Measurements from ENCODE around the gene GPRIN1.

Gene GPRIN1

DNA sequence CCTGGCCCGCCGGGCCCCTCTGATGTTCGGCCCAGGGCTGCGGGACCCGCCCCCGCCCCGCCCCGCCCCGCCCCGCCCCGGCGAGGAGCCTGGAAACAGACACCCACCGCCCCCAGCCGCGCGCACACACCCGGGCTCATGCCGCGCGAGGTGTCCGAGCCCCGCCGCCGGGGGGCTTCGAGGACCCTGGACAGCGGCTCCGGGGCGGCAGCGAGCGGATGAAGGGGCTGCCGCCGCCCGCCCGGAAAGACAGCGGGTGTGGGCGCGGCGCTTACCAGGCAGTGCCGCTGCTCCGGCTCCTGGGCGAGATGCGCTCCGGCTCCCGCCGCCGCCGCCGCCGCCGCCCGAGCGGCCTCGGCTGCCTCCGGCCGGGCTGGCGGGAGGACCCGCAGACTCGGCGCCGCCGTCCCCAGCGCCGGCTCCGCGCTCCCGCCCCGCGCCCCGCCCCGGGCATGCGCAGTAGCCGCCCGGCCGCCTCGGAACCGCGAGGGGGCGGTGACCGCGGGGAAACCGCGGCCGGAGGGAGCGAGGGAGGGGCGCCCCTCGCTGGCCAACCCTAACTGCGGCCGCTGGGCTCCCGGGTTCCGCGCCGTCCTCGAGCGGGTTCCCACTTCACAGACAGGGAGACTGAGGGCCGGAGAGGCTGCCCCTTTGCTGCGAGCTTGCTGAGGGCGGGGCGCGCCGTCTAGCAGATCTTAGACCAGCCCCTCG, at the start of gene GPRIN1:
Gene GPRIN1 (minus strand): TSS at position 433 of the 711 bp plus-strand sequence. CDS start 10,322 bp downstream, outside the sequence.
- DNase-seq (ENCODE audit: low spot score) = peak; percentile 69

DNA sequence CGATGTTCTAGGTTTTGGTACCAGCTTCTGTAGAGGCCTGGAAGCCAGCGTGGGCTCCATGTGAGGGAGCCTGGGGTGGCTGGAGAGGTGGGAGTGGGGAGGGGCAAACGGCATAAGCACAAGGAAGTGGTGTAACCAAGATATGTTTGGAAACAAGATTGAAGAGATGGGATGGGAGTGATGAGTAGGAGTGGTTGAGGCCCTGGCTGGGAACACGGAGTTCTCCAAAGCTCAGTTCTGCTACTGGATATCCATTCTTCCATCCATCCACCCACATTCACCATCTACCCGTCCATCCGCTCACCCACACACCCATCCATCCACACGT, 49.5 kb upstream of the GPRIN1 start:
- DNase-seq (ENCODE audit: low spot score) = no peak

DNA sequence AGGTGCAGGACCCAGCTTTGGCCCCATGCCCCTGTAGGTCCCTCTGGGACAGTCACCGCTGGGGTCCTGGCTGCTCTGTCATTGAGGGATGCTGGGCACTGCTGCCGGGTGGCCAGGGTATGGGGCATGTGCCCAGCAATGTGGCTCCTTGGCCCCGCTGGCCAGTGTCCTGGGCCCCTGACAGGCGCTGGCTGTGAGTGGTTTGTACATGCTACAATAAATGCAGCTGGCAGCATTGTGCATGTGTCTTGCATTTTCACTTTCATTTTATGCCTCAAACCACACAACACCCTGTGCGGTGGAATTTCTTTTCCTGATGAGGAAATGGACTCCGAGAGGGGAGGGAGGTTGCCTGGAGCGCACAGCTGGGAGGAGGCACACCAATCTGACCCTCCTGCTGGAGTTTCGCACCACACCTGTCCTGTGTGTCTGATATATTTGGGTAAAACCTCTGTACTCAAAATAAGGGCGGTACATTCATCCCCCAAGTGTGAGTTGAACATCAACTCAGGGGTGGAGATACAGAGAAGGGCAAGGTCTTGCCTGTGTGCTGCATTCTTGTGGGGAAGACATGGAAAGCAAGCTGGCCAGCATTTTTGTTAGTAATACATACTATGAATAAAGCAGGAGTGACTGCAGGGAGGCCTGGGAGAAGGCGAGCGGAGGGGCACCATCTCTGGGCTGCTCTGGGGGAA, 49.0 kb upstream of the GPRIN1 start:
- peak; percentile 62 for DNase-seq (ENCODE audit: low spot score)

DNA sequence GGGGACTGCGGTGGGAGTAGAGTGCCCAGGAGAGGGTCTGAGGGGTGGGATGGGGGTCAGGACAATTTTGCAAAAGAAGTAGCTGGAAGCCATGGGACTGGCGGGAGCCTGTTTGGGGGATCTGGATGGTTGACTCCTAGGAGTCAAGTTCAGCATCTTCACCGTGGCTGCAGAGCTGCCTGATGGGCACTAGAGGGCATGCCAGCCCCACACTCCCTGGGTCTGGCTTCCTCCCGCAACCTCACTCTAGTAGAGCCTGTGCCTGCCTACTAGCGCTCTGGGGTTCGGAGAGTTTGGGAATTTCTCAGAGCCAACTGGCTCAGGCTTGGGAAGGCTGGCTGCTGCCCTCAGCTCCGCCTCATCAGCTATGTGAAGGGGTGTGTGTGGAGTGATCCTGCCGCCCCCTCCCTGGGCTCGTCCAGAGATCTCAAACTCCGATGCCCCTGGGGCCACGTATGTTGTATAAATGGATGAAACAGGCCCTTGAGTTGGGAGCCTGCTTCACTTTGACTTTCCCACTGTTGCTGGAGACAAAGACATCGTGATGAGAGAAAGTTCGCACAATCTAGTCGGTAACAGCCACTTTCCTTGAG, 48.1 kb upstream of the GPRIN1 start:
- DNase-seq (ENCODE audit: low spot score) = peak; percentile 74

DNA sequence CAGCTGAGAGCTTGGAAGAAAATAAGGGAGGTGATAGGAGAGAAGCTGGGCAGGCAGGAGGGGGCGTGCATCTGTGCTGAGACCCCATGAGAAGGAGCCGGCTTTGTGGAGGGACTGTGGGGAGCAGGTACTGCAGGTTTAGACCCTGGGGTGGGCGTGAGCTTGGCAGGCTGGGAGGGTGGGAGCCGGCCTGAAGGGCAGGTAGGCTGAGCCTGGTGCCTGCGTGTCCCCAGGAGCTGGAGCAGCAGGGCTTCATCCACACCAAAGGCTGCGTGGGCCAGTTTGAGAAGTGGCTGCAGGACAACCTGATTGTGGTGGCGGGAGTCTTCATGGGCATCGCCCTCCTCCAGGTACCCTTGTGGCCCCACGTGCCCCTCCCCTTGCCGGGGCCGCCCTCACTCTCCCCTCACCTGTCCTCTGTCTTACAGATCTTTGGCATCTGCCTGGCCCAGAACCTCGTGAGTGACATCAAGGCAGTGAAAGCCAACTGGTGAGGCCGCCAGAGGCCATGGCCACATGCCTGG, 46.6 kb upstream of the GPRIN1 start:
- no peak for DNase-seq (ENCODE audit: low spot score)

- no peak for DNase-seq (ENCODE audit: low spot score)
Observed at GRCh38 chr5:176654856-176655255, 44.9 kb upstream of the GPRIN1 start.

DNA sequence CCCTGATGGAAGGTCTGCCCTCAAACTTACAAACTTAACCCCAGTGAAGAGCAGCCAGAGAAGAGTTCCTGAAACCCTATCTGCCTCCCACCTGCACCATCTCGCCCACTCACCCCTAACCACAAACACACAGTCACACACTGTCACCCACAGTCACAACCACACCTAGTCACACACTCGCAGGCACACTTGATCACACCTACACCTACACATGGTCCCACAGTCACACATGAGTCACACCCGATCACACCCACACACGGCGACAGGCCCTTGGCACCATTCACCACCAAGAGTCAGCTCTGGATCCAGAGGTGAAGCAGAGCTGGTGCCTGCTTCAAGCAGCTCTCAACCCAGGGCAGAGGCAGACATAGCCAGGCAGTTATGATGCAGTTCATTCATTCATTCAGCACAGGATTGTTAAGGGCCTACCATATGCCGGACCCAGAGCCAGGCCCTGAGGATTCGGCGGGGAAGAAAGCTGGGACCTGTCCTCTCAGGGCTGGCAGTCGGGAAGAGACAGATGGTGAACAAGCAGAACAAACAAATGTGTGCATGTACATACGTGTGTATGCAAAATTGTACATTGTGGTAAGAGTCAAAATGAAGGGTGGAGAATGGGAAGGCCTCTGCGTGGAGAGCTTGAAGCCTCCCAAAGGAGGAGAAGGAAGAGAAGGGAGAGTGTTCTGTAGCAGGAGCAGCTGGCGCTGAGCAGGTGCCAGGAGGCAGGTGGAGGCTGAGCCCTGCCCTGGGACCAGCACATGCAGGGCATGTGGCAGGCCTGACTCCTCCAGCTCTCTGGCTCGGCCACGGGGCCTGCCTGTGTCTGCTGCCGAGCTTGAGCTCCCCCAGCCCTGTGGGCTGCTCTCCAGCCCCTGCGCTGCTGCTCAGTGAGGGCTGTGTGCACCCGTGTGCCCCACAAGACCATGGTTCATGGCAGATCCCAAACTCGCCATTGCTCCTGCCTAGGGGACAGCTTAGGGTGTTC, 43.7 kb upstream of the GPRIN1 start:
- DNase-seq (ENCODE audit: low spot score) = peak; percentile 73

DNA sequence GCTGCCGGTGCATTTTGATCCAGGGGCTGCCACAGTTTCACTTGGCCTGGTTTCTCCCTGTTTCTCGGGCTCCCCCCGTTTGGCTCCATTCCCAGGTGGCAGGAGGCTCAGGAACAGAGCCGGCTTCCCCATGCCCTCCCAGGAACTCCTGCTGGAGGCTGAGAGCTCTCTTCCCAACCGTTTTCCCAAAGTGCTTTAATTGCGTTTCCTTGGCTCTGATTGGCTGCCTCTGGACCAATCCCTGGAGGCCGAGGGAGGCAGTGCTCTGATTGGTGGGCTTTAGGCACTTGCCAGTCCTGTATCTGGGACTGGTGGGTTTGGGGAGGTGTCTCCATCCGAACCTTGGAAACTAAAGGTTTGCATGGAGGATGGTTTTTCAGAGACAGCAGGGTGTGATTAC, 42.2 kb upstream of the GPRIN1 start:
- DNase-seq (ENCODE audit: low spot score) = no peak

DNA sequence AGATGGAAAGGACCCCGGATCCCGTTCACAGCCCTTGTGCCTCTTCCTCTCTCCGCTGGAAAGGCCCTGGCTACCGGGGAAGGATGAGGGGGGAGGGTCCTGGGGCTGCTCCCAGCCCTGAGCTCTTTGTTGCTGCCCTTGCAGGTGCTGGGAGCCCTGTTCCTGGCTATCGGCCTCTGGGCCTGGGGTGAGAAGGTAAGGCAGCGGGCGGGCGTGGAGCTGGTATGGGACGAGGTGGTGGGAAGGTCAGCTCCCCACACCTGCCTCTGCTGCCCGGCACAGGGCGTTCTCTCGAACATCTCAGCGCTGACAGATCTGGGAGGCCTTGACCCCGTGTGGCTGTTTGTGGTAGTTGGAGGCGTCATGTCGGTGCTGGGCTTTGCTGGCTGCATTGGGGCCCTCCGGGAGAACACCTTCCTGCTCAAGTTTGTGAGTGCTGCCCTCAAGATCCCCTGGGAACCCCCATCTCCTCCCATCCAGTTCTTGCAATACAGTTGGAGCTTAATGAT, 41.6 kb upstream of the GPRIN1 start:
- DNase-seq (ENCODE audit: low spot score) = no peak

DNA sequence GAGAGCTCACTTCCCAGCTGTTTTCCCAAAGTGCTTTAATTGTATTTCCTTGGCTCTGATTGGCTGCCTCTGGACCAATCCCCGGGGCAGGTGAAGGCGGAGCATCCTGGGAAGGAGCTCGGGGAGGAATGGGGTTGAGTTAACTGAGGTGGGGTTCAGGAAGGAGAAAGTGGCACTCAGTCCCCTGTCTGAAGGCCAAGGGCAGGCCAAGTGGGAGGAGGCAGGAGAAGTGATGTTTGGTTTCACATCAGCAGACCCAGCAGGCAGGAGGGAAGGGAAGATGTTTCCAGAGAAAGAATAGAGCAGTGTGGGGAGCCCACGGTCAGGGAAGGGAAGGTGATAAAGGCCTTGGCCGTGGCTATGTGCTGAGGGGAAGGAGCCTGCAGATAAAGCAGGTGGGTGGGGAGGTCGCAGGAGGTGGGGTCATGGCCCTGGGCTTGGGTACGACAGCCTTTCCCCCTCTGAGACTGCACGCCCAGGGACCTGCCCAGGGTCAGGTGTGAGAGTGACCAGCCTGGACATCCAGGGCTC, 40.5 kb upstream of the GPRIN1 start:
- DNase-seq (ENCODE audit: low spot score) = no peak

DNA sequence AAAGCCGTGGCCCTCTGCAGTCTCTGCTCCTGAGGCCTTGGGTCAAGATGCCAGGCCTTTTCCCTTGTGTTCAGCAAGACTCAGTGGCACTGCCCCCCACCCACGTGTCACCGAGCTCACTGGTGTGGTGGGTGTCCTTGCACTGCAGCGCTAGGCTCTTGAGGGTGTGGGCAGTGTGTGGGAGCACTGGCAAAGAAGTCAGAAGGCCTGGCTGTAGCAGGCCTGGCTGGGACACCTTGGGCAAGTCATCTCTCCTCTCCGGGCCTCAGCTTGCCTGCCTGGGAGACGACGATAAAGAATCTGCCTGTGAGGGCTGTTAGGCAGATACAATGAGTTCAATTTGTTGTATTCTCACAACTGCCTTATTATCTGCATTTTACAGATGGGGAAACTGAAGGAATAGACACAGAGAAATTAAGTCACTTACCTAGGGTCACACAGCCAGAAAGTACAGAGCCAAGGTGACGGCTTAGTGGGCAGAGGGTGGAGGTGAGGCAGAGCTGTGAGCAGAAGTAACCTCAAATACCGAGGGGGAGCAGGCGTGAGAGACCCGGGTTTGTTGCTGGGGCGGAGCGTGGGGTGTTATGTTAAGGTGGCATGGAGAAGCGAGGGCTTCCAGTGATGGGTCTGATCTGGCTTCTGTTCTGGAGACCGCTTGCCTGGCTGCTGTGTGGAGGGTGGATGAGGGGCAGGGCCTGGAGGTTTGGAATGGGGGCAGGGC, 38.7 kb upstream of the GPRIN1 start:
- no peak for DNase-seq (ENCODE audit: low spot score)

GRCh38 chr5:176647843-176648473, 38.0 kb upstream of the GPRIN1 start:
- peak; percentile 50 for DNase-seq (ENCODE audit: low spot score)

- DNase-seq (ENCODE audit: low spot score) = peak; percentile 99
Observed at GRCh38 chr5:176647030-176647842, 37.3 kb upstream of the GPRIN1 start, which contains the start of gene TSPAN17. TSPAN17 (plus strand) TSS chr5:176647484; CDS start chr5:176647616, 132 bp downstream.

GRCh38 chr5:176646707-176647029, 36.7 kb upstream of the GPRIN1 start:
- no peak for DNase-seq (ENCODE audit: low spot score)

DNA sequence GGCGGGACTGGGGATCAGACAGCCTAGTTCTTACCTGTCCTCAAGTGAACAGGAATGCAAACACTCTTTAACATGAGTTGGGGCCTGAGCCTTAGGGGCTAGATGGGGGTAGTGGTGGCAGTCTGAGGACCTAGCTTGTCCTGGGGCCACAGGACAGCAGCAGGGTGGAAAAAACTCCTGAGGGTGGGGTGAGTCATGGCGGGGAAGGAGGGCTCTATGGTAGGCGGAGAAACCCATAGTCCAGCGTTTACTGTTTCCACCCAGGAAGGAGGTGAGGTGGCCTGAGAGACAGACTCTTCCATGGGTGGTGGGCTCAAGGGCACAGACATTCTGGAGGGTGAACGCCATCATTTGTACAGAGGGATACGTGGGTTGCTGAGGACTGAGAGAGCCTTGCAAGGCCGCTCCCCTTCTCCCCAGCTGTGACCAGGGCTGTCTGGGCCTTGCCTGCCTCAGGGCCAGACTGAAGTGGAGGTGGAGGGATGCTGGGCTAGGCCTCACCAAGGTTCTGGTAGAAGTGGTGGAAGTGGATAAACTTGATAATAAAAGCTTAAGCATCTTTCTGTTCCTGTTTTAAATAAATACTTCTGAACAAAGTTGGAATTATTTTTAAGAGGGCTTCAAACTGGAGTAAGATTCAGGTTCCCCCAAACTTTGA, 36.2 kb upstream of the GPRIN1 start:
- DNase-seq (ENCODE audit: low spot score) = no peak

DNA sequence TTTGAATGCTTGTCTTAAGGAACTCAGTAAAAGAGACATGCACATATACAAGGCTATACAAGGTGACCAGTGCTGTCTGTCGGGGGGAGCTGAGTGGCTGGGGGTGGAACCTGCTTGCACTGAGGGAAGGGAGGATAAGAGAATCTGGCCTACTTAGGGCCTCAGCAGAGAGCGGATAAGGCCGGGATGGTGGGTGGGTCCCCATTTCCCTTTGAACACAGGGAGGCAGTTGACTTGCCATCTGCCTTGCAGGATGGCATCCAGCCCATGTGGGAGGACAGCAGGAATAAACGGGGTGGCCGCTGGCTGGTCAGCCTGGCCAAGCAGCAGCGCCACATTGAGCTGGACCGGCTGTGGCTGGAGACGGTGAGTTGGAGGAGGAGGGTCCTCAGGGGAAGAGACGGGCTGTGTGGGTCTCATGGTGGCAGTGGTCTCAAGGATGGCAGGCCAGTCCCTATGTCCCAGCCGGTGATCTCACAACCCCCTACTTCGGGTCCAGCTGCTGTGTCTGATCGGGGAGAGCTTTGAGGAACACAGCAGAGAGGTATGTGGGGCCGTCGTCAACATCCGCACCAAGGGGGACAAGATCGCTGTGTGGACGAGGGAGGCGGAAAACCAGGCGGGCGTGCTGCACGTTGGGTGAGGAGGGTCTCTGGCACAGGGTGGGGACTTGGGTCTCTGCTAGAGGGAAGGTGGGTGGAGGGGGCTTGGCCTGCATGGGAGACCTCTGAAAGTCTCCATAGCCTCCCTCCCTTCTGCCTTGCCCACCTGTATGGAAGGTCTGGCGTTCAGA, 35.1 kb upstream of the GPRIN1 start:
- no peak for DNase-seq (ENCODE audit: low spot score)

DNA sequence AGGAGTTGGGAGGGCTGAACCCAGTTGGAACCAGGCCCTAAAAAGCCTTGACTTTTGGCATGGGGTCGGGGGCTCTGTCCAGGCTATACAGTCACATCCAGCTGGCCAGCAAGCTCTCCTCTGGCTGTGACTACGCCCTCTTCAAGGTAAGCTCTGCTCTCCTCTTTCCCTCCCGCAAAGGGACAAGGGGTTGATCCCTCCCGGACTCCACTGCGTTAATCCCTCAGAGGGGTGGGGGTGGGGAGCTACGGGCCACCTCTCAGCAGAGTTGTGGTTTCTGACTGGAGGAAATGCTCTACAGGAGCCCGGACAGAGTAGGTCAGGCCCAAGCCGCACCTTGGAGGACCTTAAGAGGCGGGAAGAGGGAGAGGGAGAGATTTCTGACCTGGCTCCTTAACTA, 34.3 kb upstream of the GPRIN1 start:
- no peak for DNase-seq (ENCODE audit: low spot score)
